Right lobe of liver (tissue), 6 donors: ENCODE results near the gene ARHGAP22. TPM values are rescaled to one million over a fixed set of nuclear protein-coding genes. Genes with fewer than 3 reads are reported as not detected.

Experiments
- ATAC-seq, 4 donors: fragments of 200-7000 bp; cut with Tn5 transposase; one replicate each; pipeline ENCODE4 v1.9.1; 2020; ENCODE audit warnings: mild to moderate bottlenecking in 4 of 4, moderate library complexity in 4 of 4
- DNase-seq, 3 donors: peaks; one replicate each; pipeline ENCODE4 v3.0.0-alpha.2; 2020
- H3K27ac ChIP-seq, 3 donors: fragments of 200-600 bp; one replicate each; pipeline ENCODE4 v1.8.0; 2022
- H3K27me3 ChIP-seq, 2 donors: fragments of 200-600 bp; one replicate each; pipeline ENCODE4 v1.8.0; 2022
- H3K36me3 ChIP-seq, 4 donors: fragments of 200-600 bp; sonication (generic) in 1 of 4; one replicate each; pipeline versions ENCODE4 v1.5.1 to v1.8.0; 2017 to 2022; ENCODE audit warnings: control low read depth in 1 of 4
- H3K4me1 ChIP-seq, 4 donors: fragments of 200-600 bp; sonication (generic) in 1 of 4; one replicate each; pipeline versions ENCODE4 v1.5.1 to v1.8.0; 2017 to 2022; ENCODE audit warnings: control low read depth in 1 of 4
- H3K4me3 ChIP-seq, 3 donors: fragments of 200-600 bp; one replicate each; pipeline ENCODE4 v1.8.0; 2022
- H3K9me3 ChIP-seq, 4 donors: fragments of 200-600 bp; sonication (generic) in 1 of 4; one replicate each; pipeline versions ENCODE4 v1.5.1 to v1.8.0; 2017 to 2022; ENCODE audit warnings: control low read depth in 1 of 4
- POLR2A ChIP-seq: fragments of 450-650 bp; IDR thresholded peaks from one replicate; pipeline ENCODE4 v1.6.1; 2017; ENCODE audit warnings: antibody characterized with exemption, mild to moderate bottlenecking
- WGBS: methylation state at CpG from one replicate; pipeline ENCODE4 v1.1.6; 2018; ENCODE audit warnings: low coverage, low lambda C conversion rate; ENCODE audit not compliant: insufficient coverage; ENCODE audit errors: missing lambda C conversion rate; 5-methylcytosine and 5-hydroxymethylcytosine counted together
- intact Hi-C, 2 donors: fragments of 100-400 bp; cut with DNase I; formaldehyde crosslinking; loops; one replicate each; pipeline versions ENCODE4 v1.11.2 to v1.14.1; 2022
- total RNA-seq, 6 experiments: library from RNA; depleted of rRNA in 2 of 6; stranded (reverse); fragments of >200 nt in 2 of 6; fragmentation: NEBNext Ultra II Directional in 3 of 6; extraction: Animal tissue kit (Norgen Biotek cat#: 25700) in 3 of 6; gene quantifications; one replicate each; pipeline versions ENCODE4 v1.1.0 to v1.2.4, GENCODE V29; 2016 to 2023
- TF ChIP-seq, protein P1 (sequence below), 4 donors: fragments of 200-600 bp in 3 of 4; fragments of 450-650 bp in 1 of 4; IDR thresholded peaks; one replicate each; pipeline versions ENCODE4 v1.5.1 to v1.8.0; 2016 to 2022; ENCODE audit warnings: antibody characterized with exemption in 4 of 4, mild to moderate bottlenecking in 2 of 4
- donor health status: DM: no; HTN: yes; CAD: no.
- donor health status: DM: no; HTN: no; CAD: no.
- donor health status: DM: no; HTN: no; CAD: no.
- donor health status: DM: no; HTN: yes; CAD: no.
- donor health status: DM: no; HTN: yes; CAD: no.

The ARHGAP22 gene
- total RNA-seq, 6 experiments from 2014 or later, result 0.22 to 3.6 (median 0.64) TPM

- DNase-seq, result no peak
- H3K4me1 ChIP-seq, result no peaks in the 10 kb centered on the region
- H3K4me3 ChIP-seq, result no peak overlapping the region
- ATAC-seq, result no peak
- TF ChIP-seq, protein P1, sequence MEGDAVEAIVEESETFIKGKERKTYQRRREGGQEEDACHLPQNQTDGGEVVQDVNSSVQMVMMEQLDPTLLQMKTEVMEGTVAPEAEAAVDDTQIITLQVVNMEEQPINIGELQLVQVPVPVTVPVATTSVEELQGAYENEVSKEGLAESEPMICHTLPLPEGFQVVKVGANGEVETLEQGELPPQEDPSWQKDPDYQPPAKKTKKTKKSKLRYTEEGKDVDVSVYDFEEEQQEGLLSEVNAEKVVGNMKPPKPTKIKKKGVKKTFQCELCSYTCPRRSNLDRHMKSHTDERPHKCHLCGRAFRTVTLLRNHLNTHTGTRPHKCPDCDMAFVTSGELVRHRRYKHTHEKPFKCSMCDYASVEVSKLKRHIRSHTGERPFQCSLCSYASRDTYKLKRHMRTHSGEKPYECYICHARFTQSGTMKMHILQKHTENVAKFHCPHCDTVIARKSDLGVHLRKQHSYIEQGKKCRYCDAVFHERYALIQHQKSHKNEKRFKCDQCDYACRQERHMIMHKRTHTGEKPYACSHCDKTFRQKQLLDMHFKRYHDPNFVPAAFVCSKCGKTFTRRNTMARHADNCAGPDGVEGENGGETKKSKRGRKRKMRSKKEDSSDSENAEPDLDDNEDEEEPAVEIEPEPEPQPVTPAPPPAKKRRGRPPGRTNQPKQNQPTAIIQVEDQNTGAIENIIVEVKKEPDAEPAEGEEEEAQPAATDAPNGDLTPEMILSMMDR (IDR thresholded peaks at IDR 0.05), result no peak
- no peak for TF ChIP-seq POLR2A
- H3K9me3 ChIP-seq, result no peaks in the 10 kb centered on the region
- 100% methylated on average over 1 of the region's 4 CpGs for WGBS
- no peak overlapping the region for H3K27ac ChIP-seq
- H3K27me3 ChIP-seq, result no peaks in the 10 kb centered on the region
- no peaks in the 10 kb centered on the region for H3K36me3 ChIP-seq
- intact Hi-C loops, result no loop called here
These were observed 29.0 kb downstream of the ARHGAP22 start for GRCh38 chr10:48575901-48576300.

GRCh38 chr10:48574817-48575380, 30.0 kb downstream of the ARHGAP22 start:
- Histone ChIP-seq H3K9me3 (no peaks in the 10 kb centered on the region), H3K27ac (no peak overlapping the region), H3K4me1 (no peaks in the 10 kb centered on the region), H3K27me3 (no peaks in the 10 kb centered on the region), H3K4me3 (no peak overlapping the region), H3K36me3 (no peaks in the 10 kb centered on the region)
- DNase-seq, result no peak
- intact Hi-C loops, result no loop called here
- ATAC-seq, result no peak
- WGBS, result 74% methylated on average over 6 of the region's 6 CpGs
- TF ChIP-seq POLR2A, result no peak
- TF ChIP-seq, protein P1 (IDR thresholded peaks at IDR 0.05), result no peak

DNA sequence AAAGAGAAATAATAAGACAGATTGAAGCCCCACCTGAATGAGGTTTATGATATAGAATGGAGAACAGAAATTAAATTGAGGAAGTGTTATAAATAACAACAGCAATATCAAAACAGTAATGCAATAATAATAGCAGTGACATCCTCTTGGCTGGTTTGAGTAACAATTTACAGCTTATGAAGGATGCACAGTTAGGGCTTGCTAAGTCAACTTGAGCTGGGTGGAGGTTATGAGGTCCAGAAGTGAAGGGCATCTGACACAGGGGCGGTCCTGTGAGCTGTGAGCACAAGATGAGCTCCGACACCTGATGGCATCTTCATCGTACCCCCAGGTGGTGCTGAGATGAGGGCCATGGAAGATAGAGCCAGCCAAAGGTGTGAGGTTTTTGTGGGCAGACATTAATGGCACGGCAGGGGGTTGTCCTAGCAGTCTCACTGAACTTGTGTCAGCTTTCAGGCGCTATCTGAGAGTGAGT, 30.5 kb downstream of the ARHGAP22 start:
- Histone ChIP-seq H3K27me3 (no peaks in the 10 kb centered on the region), H3K36me3 (no peaks in the 10 kb centered on the region), H3K27ac (no peak overlapping the region), H3K4me1 (no peaks in the 10 kb centered on the region), H3K9me3 (no peaks in the 10 kb centered on the region), H3K4me3 (no peak overlapping the region)
- ATAC-seq, result no peak
- TF ChIP-seq, protein P1 (IDR thresholded peaks at IDR 0.05), result no peak
- TF ChIP-seq POLR2A, result no peak
- intact Hi-C loops, result no loop called here
- WGBS, result 74% methylated on average over 4 of the region's 5 CpGs
- DNase-seq, result no peak

- H3K36me3 ChIP-seq, result no peaks in the 10 kb centered on the region
- TF ChIP-seq POLR2A, result no peak
- TF ChIP-seq, protein P1 (IDR thresholded peaks at IDR 0.05), result no peak
- DNase-seq (no peak), ATAC-seq (no peak)
- no peaks in the 10 kb centered on the region for H3K27me3 ChIP-seq
- no peaks in the 10 kb centered on the region for H3K4me1 ChIP-seq
- H3K9me3 ChIP-seq, result no peaks in the 10 kb centered on the region
- H3K27ac ChIP-seq, result no peak overlapping the region
- intact Hi-C loops, result no loop called here
- 92% methylated on average over 5 of the region's 5 CpGs for WGBS
- H3K4me3 ChIP-seq, result no peak overlapping the region
These were observed 31.8 kb downstream of the ARHGAP22 start for GRCh38 chr10:48573045-48573444.
